Mucosa of descending colon (tissue), 3 donors: Measurements from ENCODE around the gene SPR. TPM values are rescaled to one million over a fixed set of nuclear protein-coding genes. Genes with fewer than 3 reads are reported as not detected.

Experiments
- ATAC-seq: fragments of 200-7000 bp; cut with Tn5 transposase; one replicate; pipeline ENCODE4 v1.9.1; 2020; ENCODE audit warnings: mild to moderate bottlenecking, moderate library complexity
- DNase-seq, 3 donors: peaks; one replicate each; pipeline ENCODE4 v3.0.0-alpha.2; 2020
- H3K36me3 ChIP-seq: fragments of 200-600 bp; one replicate; pipeline ENCODE4 v1.8.0; 2021; ENCODE audit warnings: low read depth, mild to moderate bottlenecking
- H3K4me1 ChIP-seq: fragments of 200-600 bp; one replicate; pipeline ENCODE4 v1.8.0; 2021; ENCODE audit warnings: low read depth, mild to moderate bottlenecking
- H3K4me3 ChIP-seq: fragments of 200-600 bp; one replicate; pipeline ENCODE4 v1.8.0; 2021; ENCODE audit warnings: mild to moderate bottlenecking
- H3K9me3 ChIP-seq: fragments of 200-600 bp; one replicate; pipeline ENCODE4 v1.8.0; 2021; ENCODE audit warnings: mild to moderate bottlenecking
- CTCF ChIP-seq: fragments of 200-600 bp; IDR thresholded peaks from one replicate; pipeline ENCODE4 v1.8.0; 2022; ENCODE audit warnings: antibody characterized with exemption, mild to moderate bottlenecking
- intact Hi-C, 2 donors: fragments of 100-400 bp; cut with DNase I in 1 of 2; cut with micrococcal nuclease in 1 of 2; formaldehyde crosslinking; loops; one replicate each; pipeline versions ENCODE4 v1.11.0 to v1.11.1; 2022; cut with DNase I, micrococcal nuclease
- total RNA-seq, 3 donors: library from RNA; stranded (reverse); fragmentation: NEBNext Ultra II Directional in 2 of 3; extraction: Animal tissue kit (Norgen Biotek cat#: 25700) in 2 of 3; gene quantifications; one replicate each; pipeline versions ENCODE4 v1.2.1 to v1.2.4, GENCODE V29; 2021 to 2023
- donor health status: DM: no; HTN: no; CAD: no; lungs with moderate emphysema.
- donor health status: DM: no; HTN: no; CAD: no.
- donor health status: DM: no; HTN: yes; CAD: no.

SPR gene
- total RNA-seq, 3 donors from 2014 or later: 53.7 to 91.0 (median 60.9) TPM

DNA sequence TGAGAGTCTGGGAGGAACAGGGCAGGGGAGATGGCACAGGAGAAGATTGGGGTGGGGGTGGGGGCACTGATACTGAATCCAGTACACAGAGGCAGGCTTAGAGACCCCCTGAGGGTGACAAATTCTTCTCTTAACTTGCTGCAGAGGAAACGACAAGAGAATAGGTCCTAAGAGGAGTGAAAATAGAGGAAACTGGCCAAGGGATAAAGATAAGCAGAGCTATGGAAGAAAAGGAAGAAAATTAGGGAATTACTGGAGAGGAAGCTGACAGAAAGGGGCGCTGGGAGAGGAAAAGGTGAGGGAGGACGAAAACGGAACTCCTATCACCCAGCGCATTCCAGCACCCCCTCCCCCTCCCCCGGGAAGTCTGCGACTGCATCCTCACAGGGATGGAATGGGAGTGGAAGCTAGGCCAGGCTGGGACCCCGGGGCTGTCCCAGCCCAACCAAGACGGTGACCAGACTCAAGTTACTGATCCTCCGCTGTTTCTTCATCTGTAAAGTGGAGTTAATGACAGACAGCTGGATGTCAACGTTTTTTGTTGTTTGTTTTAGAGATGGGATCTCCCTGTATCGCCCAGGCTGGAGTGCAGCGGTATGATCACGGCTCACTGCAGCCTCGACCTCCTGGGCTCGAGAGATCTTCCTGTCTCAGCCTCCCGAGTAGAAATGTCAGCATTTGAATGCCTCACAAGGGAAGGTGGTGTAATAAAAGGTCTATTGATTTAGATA is 27.5 kb downstream of the SPR start:
- H3K4me3 ChIP-seq: no peak overlapping the region
- H3K36me3 ChIP-seq: no peaks in the 10 kb centered on the region
- TF ChIP-seq CTCF: no peak
- intact Hi-C loops: no loop called here
- DNase-seq (no peak), ATAC-seq (no peak)
- no peaks in the 10 kb centered on the region for H3K9me3 ChIP-seq
- H3K4me1 ChIP-seq: peaks cover 26% of the 10 kb centered on the region

GRCh38 chr2:72915320-72915906 is 28.2 kb downstream of the SPR start:
- TF ChIP-seq CTCF: no peak
- H3K4me3 ChIP-seq: no peak overlapping the region
- H3K4me1 ChIP-seq: peaks cover 26% of the 10 kb centered on the region
- intact Hi-C loops: no loop called here
- no peaks in the 10 kb centered on the region for H3K36me3 ChIP-seq
- DNase-seq (no peak), ATAC-seq (no peak)
- H3K9me3 ChIP-seq: no peaks in the 10 kb centered on the region

DNA sequence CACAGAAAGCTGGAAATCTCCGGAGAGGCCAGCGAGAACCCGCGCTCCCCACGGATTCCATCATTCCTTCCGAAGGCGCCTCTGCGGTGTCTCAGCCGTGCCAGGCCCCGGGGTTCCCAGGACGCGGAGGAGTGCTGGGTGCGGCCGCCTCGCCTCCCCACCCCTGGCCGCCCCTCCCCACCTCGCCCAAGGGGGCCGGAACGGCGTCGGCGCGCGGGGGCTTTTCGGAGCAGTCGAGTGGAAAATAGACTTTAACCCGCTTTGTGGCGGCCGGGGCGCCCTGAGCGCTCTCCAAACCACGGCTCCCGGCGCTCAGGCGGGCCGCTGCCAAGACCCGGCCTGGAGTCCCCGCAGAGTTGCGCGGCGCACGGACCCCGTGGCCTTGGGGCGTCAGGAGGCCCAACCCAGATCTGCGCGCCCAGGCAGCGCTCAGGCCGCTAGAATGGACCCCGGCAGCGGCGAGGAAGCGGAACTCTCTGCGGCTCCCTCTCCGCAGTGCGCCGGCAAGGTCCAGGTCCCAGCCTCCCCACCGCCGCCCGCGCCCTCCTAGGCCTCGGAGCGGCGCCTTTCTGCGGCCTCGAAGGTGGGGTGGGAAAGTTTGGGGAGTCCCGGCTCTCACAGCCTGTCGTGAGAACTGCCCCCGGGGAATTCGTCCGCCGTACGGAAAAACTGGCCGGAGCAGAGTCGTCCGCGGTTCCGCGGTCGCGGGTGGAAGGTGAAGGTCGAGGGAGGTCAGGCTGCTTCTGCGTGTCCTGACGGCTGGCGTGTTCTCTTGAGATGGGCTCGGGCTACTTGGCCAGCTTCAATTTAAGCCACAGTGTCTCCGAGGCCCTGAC is 28.9 kb downstream of the SPR start:
- H3K4me3 ChIP-seq: peak overlapping the region; percentile 14
- ATAC-seq (peak; percentile 79), DNase-seq (peak; percentile 72 to 85 (median 79))
- H3K4me1 ChIP-seq: peaks cover 26% of the 10 kb centered on the region
- no peaks in the 10 kb centered on the region for H3K36me3 ChIP-seq
- intact Hi-C loops: no loop called here
- no peaks in the 10 kb centered on the region for H3K9me3 ChIP-seq
- no peak for TF ChIP-seq CTCF

DNA sequence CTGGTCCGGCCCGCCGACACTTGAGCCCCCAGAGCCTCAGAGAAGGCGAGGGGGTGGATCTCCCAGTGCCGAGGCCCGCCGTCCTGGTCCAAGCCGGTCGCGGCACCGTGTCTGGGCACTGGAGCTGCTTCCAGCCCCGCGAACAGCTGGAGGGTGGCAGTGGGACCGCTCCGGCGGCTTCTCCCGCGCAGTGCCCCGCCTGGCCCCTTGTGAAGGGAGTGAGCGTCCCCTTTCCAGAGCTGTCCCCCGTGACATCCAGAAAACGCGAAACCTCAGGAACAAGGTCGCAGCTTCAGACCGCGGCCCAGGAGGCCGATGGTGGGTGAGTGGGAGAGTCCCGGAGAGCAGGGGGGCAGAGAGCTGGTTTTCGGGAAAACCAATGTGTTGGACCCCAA is 29.5 kb downstream of the SPR start:
- intact Hi-C loops: no loop called here
- no peak for TF ChIP-seq CTCF
- H3K4me3 ChIP-seq: peak overlapping the region; percentile 14
- DNase-seq (peak in 2 of 3 donors; percentile 12 to 49), ATAC-seq (peak; percentile 25)
- peaks cover 26% of the 10 kb centered on the region for H3K4me1 ChIP-seq
- no peaks in the 10 kb centered on the region for H3K9me3 ChIP-seq
- no peaks in the 10 kb centered on the region for H3K36me3 ChIP-seq

- Histone ChIP-seq H3K36me3 (no peaks in the 10 kb centered on the region), H3K4me1 (peaks cover 26% of the 10 kb centered on the region), H3K4me3 (peak within 1 kb of the TSS; percentile 14), H3K9me3 (no peaks in the 10 kb centered on the region)
- intact Hi-C loops: no loop called here
- DNase-seq (peak; percentile 77 to 89 (median 83)), ATAC-seq (peak; percentile 90)
- no peak for TF ChIP-seq CTCF
Observed at GRCh38 chr2:72917138-72917876, 30.1 kb downstream of the SPR start, which contains the start of gene EMX1. Gene EMX1, plus strand, starts transcription at chr2:72917519. Its CDS starts 334 bp downstream, at chr2:72917853.
